Breast epithelium (tissue), 4 donors: ENCODE data around the gene PPP2R2B. TPM values are rescaled to one million over a fixed set of nuclear protein-coding genes. Genes with fewer than 3 reads are reported as not detected.

Experiments used
- DNase-seq, 2 donors: peaks; one replicate each; pipeline ENCODE4 v3.0.0-alpha.2; 2019; ENCODE audit warnings: low spot score in 2 of 2
- H3K27ac ChIP-seq, 2 donors: fragments of 200-600 bp; sonication (generic) in 1 of 2; one replicate each; pipeline ENCODE4 v1.5.1; 2016 to 2019; ENCODE audit warnings: mild to moderate bottlenecking in 1 of 2
- H3K27me3 ChIP-seq, 2 donors: fragments of 200-600 bp; sonication (generic) in 1 of 2; one replicate each; pipeline versions ENCODE4 v1.5.1 to v1.6.0; 2017 to 2019; ENCODE audit warnings: control low read depth in 1 of 2, mild to moderate bottlenecking in 1 of 2
- H3K36me3 ChIP-seq: fragments of 200-600 bp; one replicate; pipeline ENCODE4 v1.5.1; 2019
- H3K4me1 ChIP-seq, 2 donors: fragments of 200-600 bp; sonication (generic); one replicate each; pipeline ENCODE4 v1.5.1; 2016 to 2019; ENCODE audit warnings: control low read depth in 1 of 2
- H3K4me3 ChIP-seq, 3 donors: fragments of 200-600 bp; sonication (generic); 1 replicate in 2 of 3; 2 replicates in 1 of 3; pipeline ENCODE4 v1.5.1; 2016 to 2019; ENCODE audit warnings: mild to moderate bottlenecking in 3 of 3, moderate library complexity in 2 of 3
- H3K9me3 ChIP-seq, 2 donors: fragments of 200-600 bp; sonication (generic) in 1 of 2; one replicate each; pipeline ENCODE4 v1.5.1; 2016 to 2019; ENCODE audit warnings: control low read depth in 1 of 2
- CTCF ChIP-seq, 3 donors: fragments of 450-650 bp; IDR thresholded peaks; one replicate each; pipeline ENCODE4 v1.5.1; 2016 to 2017; ENCODE audit warnings: antibody characterized with exemption in 3 of 3, mild to moderate bottlenecking in 3 of 3, moderate library complexity in 3 of 3
- POLR2A ChIP-seq: fragments of 450-650 bp; IDR thresholded peaks from one replicate; pipeline ENCODE4 v1.6.1; 2016; ENCODE audit warnings: antibody characterized with exemption, mild to moderate bottlenecking, moderate library complexity
- POLR2AphosphoS5 ChIP-seq, 3 donors: sonication (generic); formaldehyde crosslinking; IDR thresholded peaks; one replicate each; pipeline ENCODE4 v1.6.1; 2017; ENCODE audit warnings: antibody characterized with exemption in 3 of 3
- intact Hi-C: fragments of 100-400 bp; cut with DNase I; formaldehyde crosslinking; loops from one replicate; pipeline ENCODE4 v1.15.1; 2023; ENCODE audit warnings: low total_unique reads
- total RNA-seq, 3 donors: library from RNA; depleted of rRNA; stranded (reverse); fragments of >200 nt; gene quantifications; one replicate each; pipeline ENCODE4 v1.1.0, GENCODE V29; 2016

The PPP2R2B gene
- total RNA-seq, 3 donors from 2014 or later, result 0.33 to 1.8 (median 1.6) TPM

GRCh38 chr5:146904890-146905289 is 26.3 kb upstream of the PPP2R2B start:
- Histone ChIP-seq H3K27me3 (no peaks in the 10 kb centered on the region), H3K36me3 (no peaks in the 10 kb centered on the region), H3K27ac (no peak overlapping the region), H3K4me3 (no peak overlapping the region), H3K9me3 (no peaks in the 10 kb centered on the region), H3K4me1 (no peaks in the 10 kb centered on the region)
- TF ChIP-seq POLR2A, result no peak
- TF ChIP-seq CTCF (IDR thresholded peaks at IDR 0.05), result no peak
- TF ChIP-seq POLR2AphosphoS5 (IDR thresholded peaks at IDR 0.05), result no peak
- intact Hi-C loops, result no loop called here
- DNase-seq, result no peak

GRCh38 chr5:146903789-146904188 is 25.2 kb upstream of the PPP2R2B start:
- H3K4me1 ChIP-seq, result no peaks in the 10 kb centered on the region
- no peak for DNase-seq
- TF ChIP-seq POLR2AphosphoS5 (IDR thresholded peaks at IDR 0.05) (no peak), CTCF (IDR thresholded peaks at IDR 0.05) (no peak), POLR2A (no peak)
- no peaks in the 10 kb centered on the region for H3K27me3 ChIP-seq
- intact Hi-C loops, result no loop called here
- no peaks in the 10 kb centered on the region for H3K9me3 ChIP-seq
- no peaks in the 10 kb centered on the region for H3K36me3 ChIP-seq
- no peak overlapping the region for H3K27ac ChIP-seq
- H3K4me3 ChIP-seq, result no peak overlapping the region

GRCh38 chr5:146902471-146902870 is 23.9 kb upstream of the PPP2R2B start:
- TF ChIP-seq POLR2AphosphoS5 (IDR thresholded peaks at IDR 0.05) (no peak), CTCF (IDR thresholded peaks at IDR 0.05) (no peak), POLR2A (no peak)
- H3K27ac ChIP-seq, result no peak overlapping the region

GRCh38 chr5:146897061-146897460 is 18.5 kb upstream of the PPP2R2B start:
- H3K36me3 ChIP-seq, result no peaks in the 10 kb centered on the region
- H3K4me1 ChIP-seq, result no peaks in the 10 kb centered on the region
- DNase-seq, result no peak
- intact Hi-C loops, result no loop called here
- no peak overlapping the region for H3K4me3 ChIP-seq
- no peaks in the 10 kb centered on the region for H3K9me3 ChIP-seq
- no peak for TF ChIP-seq POLR2A
- no peak for TF ChIP-seq POLR2AphosphoS5 (IDR thresholded peaks at IDR 0.05)
- no peak for TF ChIP-seq CTCF (IDR thresholded peaks at IDR 0.05)
- no peak overlapping the region for H3K27ac ChIP-seq
- no peaks in the 10 kb centered on the region for H3K27me3 ChIP-seq

More at GRCh38 chr5:146902471-146902870, 23.9 kb upstream of the PPP2R2B start:
- Histone ChIP-seq H3K4me1 (no peaks in the 10 kb centered on the region), H3K9me3 (no peaks in the 10 kb centered on the region), H3K4me3 (no peak overlapping the region), H3K36me3 (no peaks in the 10 kb centered on the region), H3K27me3 (no peaks in the 10 kb centered on the region)
- no peak for DNase-seq
- intact Hi-C loops, result no loop called here

GRCh38 chr5:146894753-146895521 is 16.4 kb upstream of the PPP2R2B start:
- Histone ChIP-seq H3K4me3 (no peak overlapping the region), H3K27me3 (no peaks in the 10 kb centered on the region), H3K4me1 (no peaks in the 10 kb centered on the region), H3K9me3 (no peaks in the 10 kb centered on the region), H3K27ac (no peak overlapping the region), H3K36me3 (no peaks in the 10 kb centered on the region)
- intact Hi-C loops, result no loop called here
- no peak for DNase-seq
- TF ChIP-seq POLR2AphosphoS5 (IDR thresholded peaks at IDR 0.05) (no peak), CTCF (IDR thresholded peaks at IDR 0.05) (no peak), POLR2A (no peak)
